Smooth muscle cell of the brain vasculature (primary cell): ENCODE data around the gene NT5C2.

ENCODE experiments used
- DNase-seq: peaks from one replicate; pipeline ENCODE4 v3.0.0-alpha.2; 2012; ENCODE audit warnings: low read depth, low spot score

The NT5C2 gene

DNA sequence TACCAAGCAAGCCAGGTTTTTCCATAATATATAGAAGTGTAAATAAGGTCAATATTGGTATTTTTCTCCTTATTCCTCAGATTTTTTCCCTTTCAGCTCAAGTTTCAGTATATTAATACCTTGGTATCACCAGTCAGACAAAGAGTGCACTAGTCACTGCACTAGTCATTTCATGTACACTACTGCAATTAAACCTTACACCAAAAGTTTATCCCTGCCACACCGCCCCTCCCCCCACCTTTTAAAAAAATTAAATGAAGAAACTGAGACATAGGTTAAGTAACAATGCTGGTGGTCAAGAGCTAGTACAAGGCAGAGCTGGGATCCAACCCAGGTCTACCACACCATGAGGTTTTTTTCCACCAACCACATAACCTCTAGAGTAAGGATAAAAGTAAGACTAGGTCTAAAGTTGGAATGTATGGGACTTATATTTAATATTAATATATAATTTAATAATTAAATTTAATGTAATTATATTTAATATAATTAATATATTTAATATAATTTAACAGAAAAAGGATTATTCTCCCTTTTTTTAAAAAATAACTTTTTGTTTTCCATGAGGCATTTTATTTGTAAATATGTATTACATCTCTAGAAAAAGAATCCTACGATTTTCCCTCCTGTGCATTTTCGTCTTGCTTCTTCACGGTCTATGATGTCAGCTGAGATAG, 68.5 kb downstream of the NT5C2 start:
- no peak for DNase-seq

DNA sequence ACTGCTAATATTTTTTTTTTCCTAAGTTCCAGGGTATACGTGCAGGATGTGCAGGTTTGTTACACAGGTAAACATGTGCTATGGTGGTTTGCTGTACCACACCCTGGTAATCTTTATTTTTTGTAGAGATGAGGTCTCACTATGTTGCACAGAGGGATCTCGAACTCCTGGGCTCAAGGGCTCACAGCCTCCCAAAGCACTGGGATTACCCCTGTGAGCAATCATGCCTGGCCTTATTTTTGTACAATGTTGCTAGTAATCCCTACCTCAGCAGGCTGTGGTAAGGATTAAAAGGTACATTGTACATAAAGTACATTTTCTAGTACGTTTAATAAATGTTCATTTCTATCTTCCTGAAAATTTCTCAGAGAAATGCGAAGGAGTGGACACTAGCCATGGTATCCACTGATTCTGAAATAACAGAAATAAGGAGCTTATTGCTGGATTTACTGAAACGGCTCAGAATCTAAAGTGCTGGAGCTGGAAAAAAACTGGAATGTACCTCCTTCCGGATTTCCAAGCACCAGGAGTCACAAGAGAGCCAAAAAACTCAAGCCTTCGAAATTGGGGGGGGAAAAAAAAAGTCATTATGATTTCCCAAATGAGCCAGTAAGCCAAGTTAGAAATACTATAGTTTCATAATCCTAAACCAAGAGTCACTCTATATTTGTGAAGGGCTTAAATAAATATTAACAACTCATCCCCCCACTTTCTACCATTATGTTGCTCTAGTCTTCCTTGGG, 69.6 kb downstream of the NT5C2 start:
- no peak for DNase-seq

DNA sequence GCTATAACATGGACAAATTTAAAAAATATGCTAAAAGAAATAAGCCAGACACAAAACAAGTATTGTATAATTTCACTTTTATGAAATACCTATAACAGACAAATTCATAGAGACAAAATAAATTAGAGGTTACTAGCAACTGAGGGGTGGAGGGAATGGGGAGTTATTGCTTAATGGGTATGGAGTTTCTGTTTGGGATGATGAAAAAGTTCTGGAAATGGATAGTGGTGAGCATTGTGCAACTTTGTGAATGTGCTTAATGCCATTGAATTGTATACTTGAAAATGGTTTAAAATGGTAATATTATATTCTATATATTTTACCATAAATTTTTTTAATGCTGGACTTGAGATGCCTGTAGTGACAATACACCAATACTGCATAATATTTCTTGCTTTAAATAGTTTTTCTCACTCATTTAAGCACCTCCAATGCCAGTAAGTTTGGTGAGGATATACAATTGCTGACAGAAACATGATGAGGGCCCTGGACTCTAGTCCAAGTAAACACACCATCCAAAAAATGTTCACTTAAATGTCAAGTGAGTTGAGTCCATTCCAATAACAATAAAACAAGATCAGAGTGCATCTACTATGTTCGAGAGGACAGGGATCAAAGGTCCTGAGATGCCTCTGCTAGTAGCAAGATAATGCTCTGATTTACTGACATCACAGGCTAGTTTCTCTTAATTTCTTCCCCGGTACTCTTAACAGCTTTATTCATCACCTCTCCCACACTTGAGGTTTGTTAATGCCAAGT, 71.9 kb downstream of the NT5C2 start:
- DNase-seq = no peak

DNA sequence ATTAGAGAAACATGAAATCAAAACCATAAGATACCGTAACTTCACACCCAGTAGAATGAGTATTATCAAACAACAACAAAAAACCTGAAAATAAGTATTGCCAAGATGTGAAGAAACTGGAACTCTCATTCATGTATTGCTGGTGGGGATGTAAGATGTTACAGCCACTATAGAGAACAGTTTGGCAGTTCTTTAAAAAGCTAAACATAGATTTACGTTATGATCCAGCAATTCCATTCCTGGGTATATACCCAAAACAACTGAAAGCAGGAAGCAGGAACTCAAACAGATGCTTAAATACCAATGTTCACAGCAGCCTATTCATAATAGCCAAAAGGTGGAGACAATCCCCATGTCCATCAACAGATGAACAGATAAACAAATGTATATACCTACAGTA, 72.5 kb downstream of the NT5C2 start:
- no peak for DNase-seq

DNA sequence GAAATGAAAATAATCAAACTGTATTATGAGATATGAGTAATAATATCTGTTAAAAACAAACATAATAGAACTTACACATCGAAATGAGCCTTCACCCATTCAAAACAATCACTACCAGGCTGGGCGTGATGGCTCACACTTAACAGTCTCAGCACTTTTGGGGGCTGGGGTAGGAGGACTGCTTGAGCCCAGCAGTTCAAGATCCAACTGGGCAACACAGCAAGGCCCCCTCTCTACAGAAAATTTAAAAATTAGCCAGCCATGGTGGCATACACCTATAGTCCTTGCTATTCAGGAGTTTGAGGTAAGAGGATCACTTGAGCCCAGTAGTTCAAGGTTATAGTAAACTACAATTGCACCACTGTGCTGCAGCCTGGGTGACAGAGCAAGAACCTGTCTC, 75.8 kb downstream of the NT5C2 start:
- no peak for DNase-seq

DNA sequence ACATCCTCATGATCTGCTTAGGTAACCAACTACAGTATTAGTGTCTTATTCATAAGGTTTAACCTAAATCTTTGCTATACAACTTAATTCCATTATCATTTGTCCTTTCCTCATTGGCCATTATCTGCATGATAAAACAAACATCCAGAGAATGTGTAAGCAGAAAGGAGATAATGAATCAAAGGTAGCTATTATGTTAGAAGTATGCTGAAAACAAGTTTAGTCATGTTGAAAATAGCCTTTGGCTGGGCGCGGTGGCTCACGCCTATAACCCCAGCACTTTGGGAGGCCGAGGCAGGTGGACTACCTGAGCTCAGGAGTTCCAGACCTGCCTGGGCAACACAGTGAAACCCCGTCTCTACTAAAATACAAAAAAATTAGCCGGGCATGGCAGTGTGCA, 78.2 kb downstream of the NT5C2 start:
- no peak for DNase-seq

DNA sequence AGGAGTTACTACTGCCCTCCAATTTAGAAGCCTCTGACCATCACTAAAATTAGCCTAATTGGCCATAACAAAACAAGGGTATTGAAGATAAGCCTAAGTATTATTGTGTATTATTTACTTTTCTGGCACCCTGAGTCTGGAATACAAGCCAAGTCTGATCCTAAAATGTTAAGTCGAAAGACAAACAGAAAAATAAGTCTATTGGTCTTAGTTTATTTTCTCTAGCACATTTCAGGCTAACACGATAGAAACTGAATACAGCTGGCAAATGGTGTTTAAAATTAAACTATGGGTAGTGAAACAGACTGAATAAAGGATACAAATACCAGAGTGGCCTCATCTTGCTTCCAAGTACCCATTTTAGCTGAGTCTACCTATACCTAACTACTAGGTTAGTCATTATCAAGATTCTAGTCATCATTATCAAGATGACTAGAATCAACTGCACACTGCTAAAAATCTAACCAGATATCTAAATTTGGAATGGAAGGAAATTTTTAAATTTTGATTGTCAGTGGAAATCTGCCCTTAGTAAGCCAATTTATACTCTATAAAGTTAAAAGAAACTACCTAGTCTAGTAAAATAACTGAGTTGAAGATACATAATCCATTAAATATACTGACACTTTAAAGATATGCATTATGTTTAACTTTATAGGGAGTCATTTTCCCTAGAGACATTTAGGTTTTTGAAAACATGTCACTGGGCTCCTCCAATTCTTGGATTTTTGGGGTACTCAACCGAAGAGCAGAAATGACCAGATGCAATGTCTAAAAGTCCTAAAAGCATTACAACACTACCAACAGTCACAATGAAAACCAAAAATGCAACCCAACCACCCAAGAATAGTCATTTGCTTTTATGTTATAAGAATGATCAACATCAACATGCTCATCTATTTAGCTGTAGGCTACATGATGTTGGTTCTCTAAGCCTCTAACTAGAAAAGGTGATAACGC, 80.9 kb downstream of the NT5C2 start:
- DNase-seq = no peak

DNA sequence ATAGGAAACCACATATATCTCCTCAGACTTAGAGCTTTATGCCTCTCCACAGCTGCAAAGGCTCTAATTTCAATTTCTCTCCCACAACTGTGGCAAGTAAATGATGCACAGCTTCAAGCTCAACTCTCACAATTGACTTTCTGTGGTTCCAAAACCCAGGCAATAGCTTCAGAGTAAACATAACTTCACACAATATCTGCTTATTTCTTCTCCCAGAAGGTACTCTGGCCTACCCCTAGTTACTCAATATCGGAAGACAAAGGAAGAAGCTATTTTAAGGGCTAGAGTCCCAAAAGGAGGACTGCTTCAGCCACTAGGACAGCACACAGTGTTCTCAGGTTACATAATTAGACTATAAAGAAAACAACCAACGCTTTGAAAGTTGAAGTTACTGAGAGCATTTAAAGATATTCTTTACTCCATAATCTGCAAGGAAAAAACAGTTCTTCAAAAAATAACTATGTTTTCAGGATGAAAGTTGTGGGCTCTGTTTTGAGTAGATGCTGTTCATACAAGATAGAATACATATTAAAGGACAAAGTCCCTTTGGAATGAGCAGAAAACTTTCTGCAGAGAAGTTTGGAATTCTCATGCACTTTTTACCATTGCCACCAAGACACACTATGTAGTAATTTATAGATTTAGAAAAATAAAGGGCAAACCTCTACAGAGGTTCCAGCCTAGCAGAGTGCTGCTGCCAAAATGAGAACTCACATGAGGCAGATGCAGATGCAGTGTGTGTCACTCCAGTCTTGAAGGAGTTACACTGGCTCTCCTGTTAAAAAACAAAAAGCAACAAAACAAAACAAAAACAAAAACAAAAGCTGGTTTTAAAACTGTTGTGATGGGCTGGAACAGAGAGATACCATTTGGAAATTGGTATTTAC, 81.8 kb downstream of the NT5C2 start:
- peak; percentile 9 for DNase-seq

DNA sequence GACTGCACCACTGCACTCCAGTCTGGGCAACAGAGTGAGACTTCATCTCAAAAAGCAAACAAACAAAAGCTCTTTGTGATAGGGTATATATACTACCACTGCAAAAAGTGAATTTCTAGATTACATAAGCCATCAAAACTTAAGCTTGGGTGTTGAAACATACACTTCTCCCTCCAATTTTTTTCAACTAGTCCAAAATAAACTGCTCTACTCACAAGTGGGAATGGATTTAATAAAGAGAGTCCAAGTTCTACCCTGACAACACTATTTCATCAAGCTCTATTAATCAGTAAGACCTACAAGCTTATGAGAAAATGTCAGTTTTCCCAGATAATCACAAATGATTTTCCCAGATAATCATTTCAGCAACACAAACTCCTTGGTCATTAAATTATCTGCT, 82.7 kb downstream of the NT5C2 start:
- DNase-seq = no peak

DNA sequence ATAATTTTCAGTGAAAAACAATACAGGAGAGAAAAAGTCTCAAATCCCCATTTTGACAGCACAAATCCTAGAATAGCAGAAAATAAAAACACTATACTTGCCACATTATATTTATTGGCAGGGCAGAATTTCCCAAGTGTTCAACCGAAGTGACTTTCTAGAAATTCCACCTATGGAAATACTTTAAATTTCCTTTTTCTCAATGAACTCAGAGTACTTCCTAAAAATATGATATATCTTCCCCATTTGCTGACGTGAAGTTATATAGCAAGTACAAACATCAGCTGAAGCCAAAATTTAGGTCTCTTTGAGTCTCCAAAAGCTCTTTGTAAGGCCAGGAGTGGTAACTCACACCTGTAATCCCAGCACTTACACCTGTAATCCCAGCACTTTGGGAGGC, 83.3 kb downstream of the NT5C2 start:
- no peak for DNase-seq

DNA sequence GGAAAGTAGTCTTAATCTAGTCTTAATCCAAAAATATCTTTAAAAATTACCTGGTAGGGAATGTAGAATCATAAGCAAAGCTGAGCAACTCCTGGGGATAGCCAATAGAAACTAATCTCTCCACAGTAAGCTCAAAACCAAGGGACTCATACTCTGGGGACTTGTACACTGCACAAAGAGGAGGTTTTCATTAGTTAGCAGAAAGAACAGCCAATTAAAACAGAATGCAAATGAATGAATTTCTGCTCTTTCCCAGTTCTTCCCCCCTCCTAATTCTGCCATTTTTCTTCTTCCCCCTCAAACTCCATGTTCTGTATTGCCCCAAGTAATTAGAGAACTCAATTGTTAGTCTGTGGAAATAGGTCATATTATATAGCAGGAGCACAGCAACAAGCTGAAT, 86.5 kb downstream of the NT5C2 start:
- DNase-seq = no peak

DNA sequence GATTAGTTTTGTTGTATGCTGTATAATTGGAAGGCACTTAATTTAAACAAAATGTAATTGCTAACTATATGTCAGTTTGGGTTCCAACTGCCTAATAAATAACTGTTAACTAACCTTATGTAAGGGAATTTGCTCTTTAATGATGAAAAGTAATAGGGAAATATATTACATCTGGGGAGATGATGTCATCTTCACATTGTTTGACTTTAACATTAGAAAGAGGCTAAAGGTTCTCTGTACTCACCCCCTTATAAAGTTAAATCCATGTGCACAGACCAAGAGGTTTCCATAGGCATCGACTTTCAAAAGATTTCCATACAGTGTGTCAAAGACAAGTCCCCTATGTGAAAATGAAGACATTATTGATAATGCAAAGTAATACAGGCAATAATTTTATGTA, 87.6 kb downstream of the NT5C2 start:
- no peak for DNase-seq

DNA sequence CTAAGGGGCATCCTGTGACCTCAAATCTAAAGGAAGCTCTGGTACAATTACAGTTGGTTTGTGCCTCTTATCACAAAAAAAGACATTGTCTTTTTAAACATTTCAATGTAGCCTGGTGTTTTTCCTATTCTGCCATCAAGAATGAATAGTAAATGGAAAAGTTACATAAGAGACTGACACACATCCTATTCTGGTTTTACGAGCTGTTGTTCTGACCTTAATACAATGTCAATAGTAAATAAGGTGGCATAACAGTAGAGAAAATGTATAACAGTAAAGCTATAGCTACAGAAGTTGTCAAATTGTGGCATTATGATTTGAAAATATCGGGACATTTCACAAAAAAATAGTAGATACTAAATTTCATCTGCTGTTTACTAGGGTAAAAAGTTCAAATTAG, 88.4 kb downstream of the NT5C2 start:
- DNase-seq = no peak

DNA sequence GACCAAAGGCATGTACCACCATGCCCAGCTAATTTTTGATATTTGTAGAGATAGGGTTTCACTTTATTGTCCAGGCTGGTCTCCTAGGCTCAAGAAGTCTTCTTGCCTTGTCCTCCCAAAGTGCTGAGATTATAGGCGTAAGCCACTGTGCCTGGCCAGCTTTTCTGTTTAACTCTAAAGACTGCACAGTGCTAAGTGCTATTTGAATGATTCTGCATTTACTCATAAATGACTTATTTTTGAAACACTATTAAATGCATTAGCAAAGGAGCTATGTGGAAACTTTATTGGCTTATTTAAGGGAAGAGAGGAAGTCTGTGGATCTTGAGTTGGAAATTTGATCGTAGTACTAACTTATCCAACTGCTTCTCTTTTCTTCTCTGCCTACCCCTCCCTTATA, 89.1 kb downstream of the NT5C2 start:
- DNase-seq = no peak

DNA sequence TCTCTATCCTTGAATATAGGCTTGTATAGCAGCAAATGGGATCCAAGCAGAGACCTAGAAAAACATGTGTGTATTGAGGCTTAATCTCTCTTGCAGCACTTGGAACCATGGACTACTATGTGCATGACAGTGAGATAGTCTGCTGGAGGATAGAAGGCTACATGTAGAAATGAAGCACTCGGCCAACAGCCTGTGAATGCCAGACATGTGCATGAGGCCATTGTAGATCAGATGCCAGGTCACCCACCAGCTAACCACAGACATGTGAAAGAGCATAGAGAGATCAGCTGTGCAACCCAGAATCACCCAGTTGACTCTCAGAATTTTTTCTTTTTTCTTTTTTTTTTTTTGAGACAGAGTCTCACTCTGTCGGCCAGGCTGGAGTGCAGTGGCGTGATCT, 90.9 kb downstream of the NT5C2 start:
- no peak for DNase-seq

DNA sequence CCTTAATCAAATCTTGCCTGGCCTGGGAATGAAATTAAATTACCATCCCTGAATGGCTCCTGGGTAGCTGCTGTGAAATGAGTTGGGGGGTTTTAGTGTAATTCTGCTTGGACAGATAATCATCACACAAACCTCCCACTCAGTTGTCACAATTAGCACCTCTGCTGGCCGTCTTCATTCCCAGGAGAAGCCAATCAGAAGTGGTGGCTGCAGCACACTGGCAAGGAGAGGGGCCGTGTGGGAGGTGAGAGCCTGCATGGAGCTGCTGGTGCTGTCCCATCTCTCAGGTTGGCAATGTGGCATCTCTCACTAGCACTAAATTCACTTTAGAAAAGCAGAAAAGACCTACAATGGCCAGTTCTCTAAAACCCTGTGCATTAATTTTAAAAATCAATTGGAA, 92.5 kb downstream of the NT5C2 start:
- DNase-seq = no peak

DNA sequence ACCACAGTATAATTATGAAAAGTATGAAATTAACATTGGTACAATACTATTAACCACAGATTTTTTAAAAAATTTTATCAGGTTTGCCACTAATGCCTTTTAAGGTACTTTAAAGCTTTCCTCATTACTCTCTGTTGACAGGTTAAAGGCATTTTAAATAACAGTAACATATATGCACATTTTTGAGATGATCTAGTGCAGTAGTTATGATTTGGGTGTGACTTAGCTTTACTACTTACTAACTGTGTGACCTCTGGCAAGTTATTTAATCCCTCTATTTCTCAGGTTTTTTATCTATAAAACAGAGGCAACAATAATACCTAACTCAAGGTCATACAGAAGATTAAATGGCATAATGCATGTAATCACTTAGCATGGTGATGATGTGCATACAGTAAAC, 94.8 kb downstream of the NT5C2 start:
- DNase-seq = no peak

DNA sequence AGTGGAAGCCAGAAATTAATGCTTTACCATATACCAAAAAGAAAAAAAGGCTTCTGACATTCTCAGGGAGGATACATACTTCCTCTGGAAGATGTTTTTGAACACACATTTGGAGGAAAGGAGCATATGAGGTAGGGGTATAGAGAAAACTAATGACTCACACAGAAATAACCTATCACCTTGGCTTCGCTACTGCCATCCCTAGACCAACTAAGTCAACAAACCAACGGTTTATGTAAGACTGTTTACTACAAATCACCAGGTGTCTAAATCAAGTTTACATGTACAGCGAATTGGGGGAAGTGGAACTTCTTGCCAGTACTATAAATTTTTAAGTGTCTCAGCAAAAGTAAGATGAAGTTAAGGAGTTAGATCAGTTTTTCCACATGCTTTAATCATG, 96.9 kb downstream of the NT5C2 start:
- DNase-seq = no peak

DNA sequence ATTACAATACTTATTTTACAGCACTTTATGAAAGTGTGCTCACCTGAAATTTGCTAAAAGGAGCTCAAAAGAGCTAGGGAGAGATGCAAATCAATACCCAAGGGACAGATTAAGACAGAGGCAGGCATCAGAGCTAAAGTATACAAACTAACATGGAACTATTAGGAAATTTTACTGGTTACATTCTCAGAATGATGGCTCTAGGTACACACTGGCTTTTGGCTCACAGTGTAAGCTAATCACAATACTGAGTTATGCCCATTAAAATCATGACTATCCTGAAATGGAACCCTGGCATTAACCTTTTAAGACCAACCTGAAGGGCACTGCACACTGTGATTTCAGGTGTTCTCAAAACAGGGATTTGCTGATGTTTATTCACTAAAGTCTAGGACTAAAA, 98.1 kb downstream of the NT5C2 start:
- DNase-seq = no peak

DNA sequence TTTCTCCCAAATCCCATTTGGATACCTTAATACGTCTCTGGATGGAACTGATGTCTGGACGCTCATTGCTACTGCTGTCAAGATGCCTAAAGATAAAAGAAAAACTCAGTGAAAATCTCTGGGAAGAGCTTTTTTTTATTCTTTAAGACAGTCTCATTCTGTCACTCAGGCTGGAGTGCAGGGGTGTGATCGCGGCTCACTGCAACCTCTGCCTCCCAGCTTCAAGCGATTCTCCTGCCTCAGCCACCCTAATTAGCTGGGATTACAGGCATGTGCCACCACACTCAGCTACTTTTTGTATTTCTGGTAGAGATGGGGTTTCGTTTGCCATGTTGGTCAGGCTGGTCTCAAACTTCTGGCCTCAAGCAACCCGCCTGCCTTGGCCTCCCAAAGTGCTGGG, 102.2 kb downstream of the NT5C2 start:
- no peak for DNase-seq

DNA sequence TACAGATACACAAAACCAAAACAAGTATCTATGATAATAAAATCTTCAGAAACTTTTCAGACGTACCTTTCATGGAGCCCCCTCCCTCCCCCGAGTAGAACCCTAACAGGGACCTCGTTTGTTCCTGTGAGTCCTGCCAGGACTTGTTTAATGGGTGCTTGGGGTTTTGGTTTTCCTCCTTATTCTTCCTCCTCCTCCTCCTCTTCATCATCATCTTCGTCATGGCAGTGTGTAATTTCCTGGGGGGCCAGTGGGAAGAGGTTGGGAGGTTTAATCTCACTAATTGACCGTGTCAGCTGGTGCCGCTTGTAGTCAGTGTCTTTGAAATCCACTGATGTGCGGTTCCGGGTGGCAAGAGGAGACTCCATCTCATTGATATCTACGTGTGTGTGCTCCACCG, 103.6 kb downstream of the NT5C2 start:
- DNase-seq = no peak
